Tibial artery (tissue), 4 donors: ENCODE data around the gene TRPM3.
"Not testable (repeated sequence)": the region's sequence is repeated elsewhere in the genome, so short reads cannot be mapped to it uniquely, and the experiment has no call there.

ENCODE experiments used
- DNase-seq, 2 donors: peaks; one replicate each; pipeline ENCODE4 v3.0.0-alpha.2; 2019
- H3K27ac ChIP-seq, 2 donors: fragments of 200-600 bp; sonication (generic) in 1 of 2; 1 replicate in 1 of 2; 2 replicates in 1 of 2; pipeline ENCODE4 v1.5.1; 2018 to 2019; ENCODE audit warnings: mild to moderate bottlenecking in 1 of 2
- H3K27me3 ChIP-seq, 2 donors: fragments of 200-600 bp; sonication (generic) in 1 of 2; one replicate each; pipeline versions ENCODE4 v1.5.1 to v1.6.0; 2016 to 2019
- H3K36me3 ChIP-seq, 3 donors: fragments of 200-600 bp; sonication (generic) in 2 of 3; one replicate each; pipeline ENCODE4 v1.5.1; 2016 to 2019; ENCODE audit warnings: mild to moderate bottlenecking in 2 of 3
- H3K4me1 ChIP-seq, 4 donors: fragments of 200-600 bp; sonication (generic) in 2 of 4; 1 replicate in 3 of 4; 2 replicates in 1 of 4; pipeline ENCODE4 v1.5.1; 2016 to 2019
- H3K4me3 ChIP-seq, 2 donors: fragments of 200-600 bp; sonication (generic) in 1 of 2; 1 replicate in 1 of 2; 2 replicates in 1 of 2; pipeline ENCODE4 v1.5.1; 2018 to 2019; ENCODE audit warnings: mild to moderate bottlenecking in 2 of 2
- H3K9me3 ChIP-seq, 3 donors: fragments of 200-600 bp; sonication (generic) in 1 of 3; one replicate each; pipeline ENCODE4 v1.5.1; 2016 to 2019
- intact Hi-C: fragments of 100-400 bp; cut with DNase I; formaldehyde crosslinking; loops from one replicate; pipeline ENCODE4 v1.15.0; 2023; ENCODE audit warnings: low total_unique reads
- TF ChIP-seq, protein P1 (sequence below), 2 experiments: fragments of 200-600 bp in 1 of 2; fragments of 450-650 bp in 1 of 2; IDR thresholded peaks; one replicate each; pipeline ENCODE4 v1.5.1; 2017 to 2019; ENCODE audit warnings: antibody characterized with exemption in 2 of 2, mild to moderate bottlenecking in 1 of 2, moderate library complexity in 1 of 2

TRPM3 gene

DNA sequence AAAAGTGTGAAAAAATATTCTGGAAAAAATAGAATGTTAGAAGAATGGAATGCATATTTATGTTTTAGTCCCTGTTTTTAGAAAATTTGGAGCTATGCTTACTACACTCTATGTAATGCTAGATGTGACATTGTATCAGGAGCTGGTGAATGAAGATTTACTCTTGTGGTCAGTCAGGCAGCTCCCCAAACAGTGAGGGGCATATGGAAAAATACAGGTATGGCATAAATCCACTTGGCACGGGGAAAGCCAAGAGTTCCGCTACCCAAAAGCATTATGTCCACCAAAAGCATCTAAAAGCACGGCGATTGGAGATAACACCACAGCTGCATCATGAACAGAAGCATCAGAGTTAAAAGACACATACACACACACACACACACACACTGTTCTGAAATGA, 486.7 kb downstream of the TRPM3 start:
- H3K36me3 ChIP-seq, result no peaks in the 10 kb centered on the region
- no peaks in the 10 kb centered on the region for H3K4me1 ChIP-seq
- no peak overlapping the region for H3K4me3 ChIP-seq
- no peaks in the 10 kb centered on the region for H3K9me3 ChIP-seq
- no peaks in the 10 kb centered on the region for H3K27me3 ChIP-seq
- no peak for DNase-seq
- TF ChIP-seq, protein P1, sequence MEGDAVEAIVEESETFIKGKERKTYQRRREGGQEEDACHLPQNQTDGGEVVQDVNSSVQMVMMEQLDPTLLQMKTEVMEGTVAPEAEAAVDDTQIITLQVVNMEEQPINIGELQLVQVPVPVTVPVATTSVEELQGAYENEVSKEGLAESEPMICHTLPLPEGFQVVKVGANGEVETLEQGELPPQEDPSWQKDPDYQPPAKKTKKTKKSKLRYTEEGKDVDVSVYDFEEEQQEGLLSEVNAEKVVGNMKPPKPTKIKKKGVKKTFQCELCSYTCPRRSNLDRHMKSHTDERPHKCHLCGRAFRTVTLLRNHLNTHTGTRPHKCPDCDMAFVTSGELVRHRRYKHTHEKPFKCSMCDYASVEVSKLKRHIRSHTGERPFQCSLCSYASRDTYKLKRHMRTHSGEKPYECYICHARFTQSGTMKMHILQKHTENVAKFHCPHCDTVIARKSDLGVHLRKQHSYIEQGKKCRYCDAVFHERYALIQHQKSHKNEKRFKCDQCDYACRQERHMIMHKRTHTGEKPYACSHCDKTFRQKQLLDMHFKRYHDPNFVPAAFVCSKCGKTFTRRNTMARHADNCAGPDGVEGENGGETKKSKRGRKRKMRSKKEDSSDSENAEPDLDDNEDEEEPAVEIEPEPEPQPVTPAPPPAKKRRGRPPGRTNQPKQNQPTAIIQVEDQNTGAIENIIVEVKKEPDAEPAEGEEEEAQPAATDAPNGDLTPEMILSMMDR (IDR thresholded peaks at IDR 0.05), result no peak
- intact Hi-C loops, result no loop called here
- no peak overlapping the region for H3K27ac ChIP-seq

GRCh38 chr9:70630971-70631370, 490.4 kb downstream of the TRPM3 start:
- Histone ChIP-seq H3K4me1 (peaks cover 0 to 10% (median 3%) of the 10 kb centered on the region in 4 donors), H3K27me3 (no peaks in the 10 kb centered on the region), H3K4me3 (no peak overlapping the region), H3K36me3 (no peaks in the 10 kb centered on the region), H3K27ac (no peak overlapping the region), H3K9me3 (no peaks in the 10 kb centered on the region)
- intact Hi-C loops, result no loop called here
- TF ChIP-seq, protein P1 (IDR thresholded peaks at IDR 0.05), result no peak
- DNase-seq, result no peak

DNA sequence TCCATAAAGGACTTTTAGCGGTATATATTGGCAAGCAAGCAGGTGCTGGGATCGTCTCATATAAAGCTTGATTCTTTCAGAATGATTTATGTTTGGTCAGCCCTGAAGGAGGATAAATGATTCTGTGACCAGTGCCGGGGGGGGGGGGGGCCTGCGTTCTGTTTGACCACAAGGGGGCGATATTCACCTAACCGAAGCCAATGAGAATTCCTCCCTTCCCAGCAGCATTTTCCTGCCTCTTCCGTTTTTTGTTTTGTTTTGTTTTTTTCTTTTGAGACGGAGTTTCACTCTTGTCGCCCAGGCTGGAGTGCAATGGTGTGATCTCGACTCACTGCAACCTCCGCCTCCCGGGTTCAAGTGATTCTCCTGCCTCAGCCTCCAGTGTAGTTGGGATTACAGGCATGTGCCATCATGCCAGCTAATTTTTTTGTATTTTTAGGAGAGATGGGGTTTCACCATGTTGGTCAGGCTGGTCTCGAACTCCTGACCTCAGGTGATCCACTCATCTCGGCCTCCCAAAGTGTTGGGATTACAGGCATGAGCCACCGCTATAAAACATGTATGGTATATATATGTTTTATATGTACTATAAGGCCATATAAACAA, 492.2 kb downstream of the TRPM3 start:
- DNase-seq, H3K4me3 ChIP-seq, intact Hi-C loops, H3K9me3 ChIP-seq, H3K27me3 ChIP-seq, H3K27ac ChIP-seq, H3K36me3 ChIP-seq: not testable (repeated sequence)
- peaks cover 0 to 10% (median 3%) of the 10 kb centered on the region in 4 donors for H3K4me1 ChIP-seq
- TF ChIP-seq, protein P1 (IDR thresholded peaks at IDR 0.05), result peak in 1 of 2 experiments; percentile 9

- TF ChIP-seq, protein P1 (IDR thresholded peaks at IDR 0.05), result no peak
- intact Hi-C loops, result no loop called here
- peaks cover 0 to 21% (median 3%) of the 10 kb centered on the region in 4 donors for H3K4me1 ChIP-seq
Observed at GRCh38 chr9:70625078-70625477, 496.3 kb downstream of the TRPM3 start.

DNA sequence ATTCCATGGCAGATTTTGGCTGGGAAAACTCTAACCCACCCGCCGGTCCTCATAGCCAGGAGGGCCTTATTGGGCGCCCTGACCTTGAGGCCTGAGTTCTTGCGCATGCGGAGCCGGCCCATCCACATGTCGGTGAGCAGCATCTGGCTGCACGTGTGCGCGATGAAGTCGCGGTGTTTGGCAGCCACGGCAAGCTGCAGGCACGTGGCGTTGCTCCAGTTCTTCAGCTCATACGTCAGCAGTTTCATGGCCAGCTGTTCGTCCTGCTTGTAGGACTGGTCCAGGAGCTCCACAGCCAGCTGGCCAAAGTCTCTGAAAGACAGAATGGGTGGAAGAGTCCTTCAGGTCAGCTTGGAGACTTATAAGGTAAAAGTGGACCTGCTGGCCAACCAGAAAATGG, 502.6 kb downstream of the TRPM3 start:
- H3K27me3 ChIP-seq, result no peaks in the 10 kb centered on the region

More at GRCh38 chr9:70625078-70625477, 496.3 kb downstream of the TRPM3 start:
- Histone ChIP-seq H3K27ac (no peak overlapping the region), H3K4me3 (no peak overlapping the region), H3K36me3 (no peaks in the 10 kb centered on the region), H3K27me3 (no peaks in the 10 kb centered on the region), H3K9me3 (no peaks in the 10 kb centered on the region)
- no peak for DNase-seq

More for the DNA sequence above, 502.6 kb downstream of the TRPM3 start:
- TF ChIP-seq, protein P1 (IDR thresholded peaks at IDR 0.05), result no peak
- H3K9me3 ChIP-seq, result no peaks in the 10 kb centered on the region
- DNase-seq, result no peak
- H3K36me3 ChIP-seq, result no peaks in the 10 kb centered on the region
- H3K4me1 ChIP-seq, result peaks cover 0 to 32% (median 12%) of the 10 kb centered on the region in 4 donors
- H3K27ac ChIP-seq, result no peak overlapping the region
- intact Hi-C loops, result no loop called here
- H3K4me3 ChIP-seq, result no peak overlapping the region
